HG02981 (cell line): ENCODE data around the gene ABHD11.

Experiments used
- ATAC-seq: cut with Tn5 transposase; IDR thresholded peaks from one replicate; pipeline ENCODE4 v1.9.1; 2021; ENCODE audit warnings: mild to moderate bottlenecking, moderate library complexity; ENCODE audit not compliant: unreplicated experiment

ABHD11 gene

GRCh38 chr7:73702665-73703064 lies 35.9 kb downstream of the ABHD11 start:
- no peak for ATAC-seq

- ATAC-seq, result no peak
Measured at GRCh38 chr7:73702226-73702625, 36.4 kb downstream of the ABHD11 start.

- peak; percentile 43 for ATAC-seq
Measured at GRCh38 chr7:73701357-73701995, 37.1 kb downstream of the ABHD11 start.

GRCh38 chr7:73700581-73701134 lies 37.9 kb downstream of the ABHD11 start:
- ATAC-seq, result no peak

GRCh38 chr7:73700069-73700423 lies 38.6 kb downstream of the ABHD11 start:
- no peak for ATAC-seq

GRCh38 chr7:73699370-73700068 lies 39.1 kb downstream of the ABHD11 start:
- ATAC-seq, result no peak

GRCh38 chr7:73698410-73698809 lies 40.2 kb downstream of the ABHD11 start:
- ATAC-seq, result no peak

- ATAC-seq, result no peak
Measured at GRCh38 chr7:73696372-73696771, 42.2 kb downstream of the ABHD11 start.

GRCh38 chr7:73690646-73691045 lies 48.0 kb downstream of the ABHD11 start:
- ATAC-seq, result no peak

GRCh38 chr7:73688288-73688687 lies 50.3 kb downstream of the ABHD11 start:
- no peak for ATAC-seq
